ENCODE results near the gene LNX2. TPM values are rescaled to one million over a fixed set of nuclear protein-coding genes. Genes with fewer than 3 reads are reported as not detected.

The LNX2 gene
- total RNA-seq (2022; extraction: Qiagen RNA extraction; ENCODE audit: low read depth), result 1.9 to 3.7 TPM (median 3.5 TPM) in 5 replicates

GRCh38 chr13:27620377-27621115, at the start of gene LNX2:
LNX2 (minus strand) TSS chr13:27620529; CDS start chr13:27581703, 38,826 bp downstream.

GRCh38 chr13:27621366-27622101, 1.2 kb upstream of the LNX2 start, which contains the start of gene POLR1D:
POLR1D (plus strand) TSS chr13:27621892; CDS start chr13:27621984, 92 bp downstream.

Other genes starting within 250 kb of the LNX2 start
- 93.3 to 103 TPM (median 100 TPM) in 5 replicates for gene GTF3A, start 195.9 kb downstream of the LNX2 start, total RNA-seq (2022; extraction: Qiagen RNA extraction; ENCODE audit: low read depth)
- 18.1 to 26.9 TPM (median 20.2 TPM) in 5 replicates for gene MTIF3, start 170.0 kb downstream of the LNX2 start, total RNA-seq (2022; extraction: Qiagen RNA extraction; ENCODE audit: low read depth)
- gene POLR1D, start 1.4 kb upstream of the LNX2 start, total RNA-seq (2022; extraction: Qiagen RNA extraction; ENCODE audit: low read depth), result 148 to 192 TPM (median 173 TPM) in 5 replicates
- not detected in 5 replicates for gene GSX1, start 172.0 kb upstream of the LNX2 start, total RNA-seq (2022; extraction: Qiagen RNA extraction; ENCODE audit: low read depth)

Data from A549 treated with RU486 at 1 μM for 4 hours (cell line).